NCI-H2107 treated with DMSO at 0.1 percent for 48 hours (cell line): ENCODE results near the gene PHEX.

ENCODE experiments used
- DNase-seq: peaks from one replicate; lab custom pipeline; 2025; ENCODE audit not compliant: unreplicated experiment; lab: John Stamatoyannopoulos, UW

The PHEX gene

GRCh38 chrX:22032084-22032483 lies at the start of gene PHEX:
TSS of gene PHEX (plus strand) at chrX:22032325. CDS start at chrX:22033006, 681 bp downstream.
- DNase-seq, result no peak

- DNase-seq, result peak; percentile 91
Measured at GRCh38 chrX:21985332-21985777, 46.8 kb upstream of the PHEX start.

- DNase-seq, result no peak
Measured at GRCh38 chrX:21986596-21986995, 45.5 kb upstream of the PHEX start.

- no peak for DNase-seq
Measured at GRCh38 chrX:21989384-21989783, 42.7 kb upstream of the PHEX start.

- no peak for DNase-seq
Measured at GRCh38 chrX:21990832-21991231, 41.3 kb upstream of the PHEX start.

- DNase-seq, result no peak
Measured at GRCh38 chrX:21991504-21991903, 40.6 kb upstream of the PHEX start.

- DNase-seq, result no peak
Measured at GRCh38 chrX:21993265-21993664, 38.9 kb upstream of the PHEX start.

- no peak for DNase-seq
Measured at GRCh38 chrX:21996872-21997455, 35.2 kb upstream of the PHEX start.

GRCh38 chrX:21998037-21998436 lies 34.1 kb upstream of the PHEX start:
- DNase-seq, result no peak

GRCh38 chrX:22004866-22005265 lies 27.3 kb upstream of the PHEX start:
- no peak for DNase-seq

- DNase-seq, result no peak
Measured at GRCh38 chrX:22012051-22012450, 20.1 kb upstream of the PHEX start.

GRCh38 chrX:22012931-22013330 lies 19.2 kb upstream of the PHEX start:
- no peak for DNase-seq

- no peak for DNase-seq
Measured at GRCh38 chrX:22015139-22015750, 16.9 kb upstream of the PHEX start.

- no peak for DNase-seq
Measured at GRCh38 chrX:22021751-22022324, 10.3 kb upstream of the PHEX start.

GRCh38 chrX:22024577-22024976 lies 7.5 kb upstream of the PHEX start:
- DNase-seq, result no peak

GRCh38 chrX:22025751-22026150 lies 6.4 kb upstream of the PHEX start:
- no peak for DNase-seq

- DNase-seq, result no peak
Measured at GRCh38 chrX:22026731-22027130, 5.4 kb upstream of the PHEX start.

GRCh38 chrX:22032506-22032905 lies 381 bp downstream of the PHEX start:
- DNase-seq, result no peak

GRCh38 chrX:22033818-22034217 lies 1.7 kb downstream of the PHEX start:
- no peak for DNase-seq

- DNase-seq, result no peak
Measured at GRCh38 chrX:22035236-22035635, 3.1 kb downstream of the PHEX start.

- no peak for DNase-seq
Measured at GRCh38 chrX:22037225-22037624, 5.1 kb downstream of the PHEX start.

- no peak for DNase-seq
Measured at GRCh38 chrX:22037911-22038537, 5.9 kb downstream of the PHEX start.
